GM12878 (cell line): ENCODE data around the gene PPOX. TPM values are rescaled to one million over a fixed set of nuclear protein-coding genes. Genes with fewer than 3 reads are reported as not detected.
A peak's percentile ranks its signal among the peaks of the same experiment; 100 is the strongest.

ENCODE experiments used
- BACH1 ChIP-seq: fragments of 450-650 bp; IDR thresholded peaks from 2 replicates; pipeline ENCODE4 v1.6.1; 2017; ENCODE audit warnings: mild to moderate bottlenecking, borderline replicate concordance
- BCL3 ChIP-seq: IDR thresholded peaks from 2 replicates; pipeline ENCODE4 v1.6.1; 2011; ENCODE audit warnings: borderline replicate concordance, low read depth, mild to moderate bottlenecking, moderate library complexity, low read length; ENCODE audit not compliant: insufficient read depth, poor library complexity, severe bottlenecking
- BRCA1 ChIP-seq: IDR thresholded peaks from 2 replicates; pipeline ENCODE4 v1.6.1; 2011; ENCODE audit warnings: low read depth, low read length, improper control_type of control experiment
- CBX5 ChIP-seq: sonication (generic); IDR thresholded peaks from 2 replicates; pipeline ENCODE4 v1.6.1; 2016; ENCODE audit warnings: low read depth, moderate library complexity, mild to moderate bottlenecking, inconsistent platforms
- CHD2 ChIP-seq: IDR thresholded peaks from 2 replicates; pipeline ENCODE4 v1.6.1; 2011; ENCODE audit warnings: low read depth, low read length, improper control_type of control experiment, borderline replicate concordance
- E2F4 ChIP-seq: IDR thresholded peaks from 2 replicates; pipeline ENCODE4 v1.6.1; 2012; ENCODE audit warnings: low read depth, low read length, improper control_type of control experiment
- EP300 ChIP-seq, 2 experiments: fragments of 150-350 bp in 1 of 2; IDR thresholded peaks; 2 replicates each; pipeline ENCODE4 v1.6.1; 2011 to 2012; ENCODE audit warnings: low read depth in 2 of 2, low read length in 2 of 2, borderline replicate concordance in 1 of 2, improper control_type of control experiment in 1 of 2, inconsistent platforms in 1 of 2; ENCODE audit not compliant: control insufficient read depth in 1 of 2
- EZH2 ChIP-seq: IDR thresholded peaks from 2 replicates; pipeline ENCODE4 v1.6.1; 2012; ENCODE audit warnings: low read depth, mild to moderate bottlenecking, control low read depth, inconsistent platforms, low read length, borderline replicate concordance; ENCODE audit not compliant: control insufficient read depth
- HDAC2 ChIP-seq: fragments of 200-600 bp; sonication (generic); IDR thresholded peaks from 2 replicates; pipeline ENCODE4 v1.6.1; 2017
- IKZF1 ChIP-seq: fragments of 450-650 bp; conservative IDR thresholded peaks from 2 replicates; pipeline ENCODE4 v1.6.1; 2017; ENCODE audit warnings: antibody characterized with exemption, mild to moderate bottlenecking
- IRF4 ChIP-seq: IDR thresholded peaks from 2 replicates; pipeline ENCODE4 v1.6.1; 2011; ENCODE audit warnings: low read depth, low read length
- KAT2A ChIP-seq: conservative IDR thresholded peaks from 2 replicates; pipeline ENCODE4 v1.6.1; 2011; ENCODE audit warnings: low read depth, low read length; ENCODE audit not compliant: control insufficient read depth
- LARP7 ChIP-seq: fragments of 450-650 bp; IDR thresholded peaks from 2 replicates; pipeline ENCODE4 v1.6.1; 2017; ENCODE audit warnings: mild to moderate bottlenecking
- MEF2B ChIP-seq: fragments of 450-650 bp; IDR thresholded peaks from 2 replicates; pipeline ENCODE4 v1.6.1; 2018; ENCODE audit warnings: mild to moderate bottlenecking, moderate library complexity; ENCODE audit not compliant: partially characterized antibody, poor library complexity, severe bottlenecking
- MTA2 ChIP-seq: fragments of 450-650 bp; IDR thresholded peaks from 2 replicates; pipeline ENCODE4 v1.6.1; 2016; ENCODE audit warnings: low read depth, mild to moderate bottlenecking, moderate library complexity
- NFYA ChIP-seq: IDR thresholded peaks from 2 replicates; pipeline ENCODE4 v1.6.1; 2011; ENCODE audit warnings: low read depth, mild to moderate bottlenecking, low read length, improper control_type of control experiment, borderline replicate concordance
- PAX8 ChIP-seq: fragments of 450-650 bp; IDR thresholded peaks from 2 replicates; pipeline ENCODE4 v1.6.1; 2017; ENCODE audit warnings: mild to moderate bottlenecking, moderate library complexity
- RAD21 ChIP-seq: IDR thresholded peaks from 2 replicates; pipeline ENCODE4 v1.6.1; 2011; ENCODE audit warnings: mild to moderate bottlenecking, low read depth, low read length, moderate library complexity; ENCODE audit not compliant: insufficient read depth
- RB1 ChIP-seq: fragments of 450-650 bp; formaldehyde crosslinking; IDR thresholded peaks from 2 replicates; pipeline ENCODE4 v1.6.1; 2017; ENCODE audit warnings: mild to moderate bottlenecking, borderline replicate concordance
- RBBP5 ChIP-seq: fragments of 200-600 bp; sonication (generic); conservative IDR thresholded peaks from 2 replicates; pipeline ENCODE4 v1.6.1; 2016
- RFX5 ChIP-seq: IDR thresholded peaks from 2 replicates; pipeline ENCODE4 v1.6.1; 2011; ENCODE audit warnings: low read depth, low read length, improper control_type of control experiment
- RUNX3 ChIP-seq: IDR thresholded peaks from 2 replicates; pipeline ENCODE4 v1.6.1; 2012; ENCODE audit warnings: low read length, inconsistent platforms
- TARDBP ChIP-seq: IDR thresholded peaks from 2 replicates; pipeline ENCODE4 v1.6.1; 2016; ENCODE audit warnings: borderline replicate concordance
- TCF12 ChIP-seq: IDR thresholded peaks from 2 replicates; pipeline ENCODE4 v1.6.1; 2011; ENCODE audit warnings: low read depth, mild to moderate bottlenecking, low read length
- ZZZ3 ChIP-seq: IDR thresholded peaks from 2 replicates; pipeline ENCODE4 v1.6.1; 2011; ENCODE audit warnings: low read depth; ENCODE audit not compliant: control insufficient read depth, insufficient read length
- polyA plus RNA-seq, 11 experiments: library from polyadenylated mRNA; depleted of rRNA in 4 of 11; unstranded in 6 of 11; stranded (reverse) in 5 of 11; fragments of >200 nt; fragmentation: Nextera tagmentation in 4 of 11; fragmentation: Illumina TruSeq in 1 of 11; extraction: Ambion mirVana in 4 of 11; extraction: Trizol in 1 of 11; gene quantifications; 1 replicate in 1 of 11; 2 replicates in 10 of 11; pipeline versions ENCODE4 v1.2.1 to v1.2.3, GENCODE V29; 2011 to 2016; ENCODE audit warnings: inconsistent platforms in 2 of 11, missing spikeins in 2 of 11, low read depth in 1 of 11
- total RNA-seq, 4 experiments: library from RNA; depleted of rRNA in 3 of 4; stranded (reverse); fragments of >200 nt in 3 of 4; fragmentation: Illumina TruSeq in 1 of 4; extraction: Trizol in 1 of 4; gene quantifications; 2 replicates each; pipeline versions ENCODE4 v1.2.1 to v1.2.3, GENCODE V29; 2013 to 2021
- TF ChIP-seq, protein P1 (sequence below): fragments of 450-650 bp; IDR thresholded peaks from 2 replicates; pipeline ENCODE4 v1.6.1; 2017; ENCODE audit warnings: mild to moderate bottlenecking, moderate library complexity

The PPOX gene
- total and polyA plus RNA-seq, 10 of the 15 experiments (the other 5 are each of a cell fraction or from before 2014, with no cell fraction given), result 8.9 to 31.5 (median 20.3) TPM

DNA sequence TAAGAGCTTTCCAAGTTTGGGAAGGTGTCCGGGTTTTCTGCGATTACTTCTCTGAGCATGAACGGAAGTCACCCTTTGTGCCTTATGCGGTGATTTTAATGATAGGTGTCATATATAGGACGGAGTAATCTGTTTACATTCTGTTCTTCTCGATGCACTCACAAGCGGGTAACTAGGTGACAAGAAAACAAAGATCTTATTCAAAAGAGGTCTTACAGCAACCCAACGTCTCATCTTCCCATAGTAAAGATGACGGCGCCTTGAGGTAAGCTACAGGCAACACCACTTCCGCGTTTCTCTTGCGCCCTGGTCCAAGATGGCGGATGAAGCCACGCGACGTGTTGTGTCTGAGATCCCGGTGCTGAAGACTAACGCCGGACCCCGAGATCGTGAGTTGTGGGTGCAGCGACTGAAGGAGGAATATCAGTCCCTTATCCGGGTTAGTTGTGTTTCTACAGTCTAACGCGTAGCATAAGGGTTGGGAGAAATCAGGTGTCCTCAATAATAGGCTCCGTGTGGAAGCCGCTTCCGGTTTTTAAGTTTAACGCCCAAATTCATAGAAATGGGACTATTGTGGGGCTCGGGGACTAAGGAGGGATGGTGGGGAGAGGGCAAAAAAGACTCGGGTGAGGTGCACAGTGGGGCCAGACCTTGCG lies 12.4 kb upstream of the PPOX start, which contains the start of gene UFC1 (continued):
- TF ChIP-seq EP300 (IDR thresholded peaks at IDR 0.05; ENCODE audit: borderline replicate concordance in 1 of 2, control insufficient read depth in 1 of 2, low read depth in 2 of 2, low read length in 2 of 2), result no peak
- no peak for TF ChIP-seq MEF2B
- TF ChIP-seq HDAC2, result no peak
- no peak for TF ChIP-seq LARP7
- no peak for TF ChIP-seq E2F4
- no peak for TF ChIP-seq NFYA
- TF ChIP-seq ZZZ3, result no peak
- no peak for TF ChIP-seq IRF4
- TF ChIP-seq CBX5, result no peak
- TF ChIP-seq RBBP5, result no peak
- TF ChIP-seq RAD21, result no peak
- TF ChIP-seq RUNX3, result peak; percentile 73
- TF ChIP-seq CHD2, result peak; percentile 90
- peak; percentile 79; the same call in 1 of the 2 replicates for TF ChIP-seq RB1
- TF ChIP-seq MTA2, result 0 out of 2 replicates have a peak, but pooled peaks have one; percentile 13
- no peak for TF ChIP-seq KAT2A
- TF ChIP-seq TARDBP, result peak; percentile 70; the same call in 1 of the 2 replicates
- TF ChIP-seq, protein P1, sequence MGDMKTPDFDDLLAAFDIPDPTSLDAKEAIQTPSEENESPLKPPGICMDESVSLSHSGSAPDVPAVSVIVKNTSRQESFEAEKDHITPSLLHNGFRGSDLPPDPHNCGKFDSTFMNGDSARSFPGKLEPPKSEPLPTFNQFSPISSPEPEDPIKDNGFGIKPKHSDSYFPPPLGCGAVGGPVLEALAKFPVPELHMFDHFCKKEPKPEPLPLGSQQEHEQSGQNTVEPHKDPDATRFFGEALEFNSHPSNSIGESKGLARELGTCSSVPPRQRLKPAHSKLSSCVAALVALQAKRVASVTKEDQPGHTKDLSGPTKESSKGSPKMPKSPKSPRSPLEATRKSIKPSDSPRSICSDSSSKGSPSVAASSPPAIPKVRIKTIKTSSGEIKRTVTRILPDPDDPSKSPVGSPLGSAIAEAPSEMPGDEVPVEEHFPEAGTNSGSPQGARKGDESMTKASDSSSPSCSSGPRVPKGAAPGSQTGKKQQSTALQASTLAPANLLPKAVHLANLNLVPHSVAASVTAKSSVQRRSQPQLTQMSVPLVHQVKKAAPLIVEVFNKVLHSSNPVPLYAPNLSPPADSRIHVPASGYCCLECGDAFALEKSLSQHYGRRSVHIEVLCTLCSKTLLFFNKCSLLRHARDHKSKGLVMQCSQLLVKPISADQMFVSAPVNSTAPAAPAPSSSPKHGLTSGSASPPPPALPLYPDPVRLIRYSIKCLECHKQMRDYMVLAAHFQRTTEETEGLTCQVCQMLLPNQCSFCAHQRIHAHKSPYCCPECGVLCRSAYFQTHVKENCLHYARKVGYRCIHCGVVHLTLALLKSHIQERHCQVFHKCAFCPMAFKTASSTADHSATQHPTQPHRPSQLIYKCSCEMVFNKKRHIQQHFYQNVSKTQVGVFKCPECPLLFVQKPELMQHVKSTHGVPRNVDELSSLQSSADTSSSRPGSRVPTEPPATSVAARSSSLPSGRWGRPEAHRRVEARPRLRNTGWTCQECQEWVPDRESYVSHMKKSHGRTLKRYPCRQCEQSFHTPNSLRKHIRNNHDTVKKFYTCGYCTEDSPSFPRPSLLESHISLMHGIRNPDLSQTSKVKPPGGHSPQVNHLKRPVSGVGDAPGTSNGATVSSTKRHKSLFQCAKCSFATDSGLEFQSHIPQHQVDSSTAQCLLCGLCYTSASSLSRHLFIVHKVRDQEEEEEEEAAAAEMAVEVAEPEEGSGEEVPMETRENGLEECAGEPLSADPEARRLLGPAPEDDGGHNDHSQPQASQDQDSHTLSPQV, result no peak
- no peak for TF ChIP-seq EZH2
- TF ChIP-seq RFX5, result 0 out of 2 replicates have a peak, but pooled peaks have one; percentile 7
- TF ChIP-seq BACH1, result no peak
- TF ChIP-seq TCF12, result 0 out of 2 replicates have a peak, but pooled peaks have one; percentile 38
- peak; percentile 65; the same call in 1 of the 2 replicates for TF ChIP-seq PAX8
- peak; percentile 69; the same call in 1 of the 2 replicates for TF ChIP-seq IKZF1
- no peak for TF ChIP-seq BCL3
- TF ChIP-seq BRCA1, result no peak
